Fibroblast of skin of right quadriceps (primary cell): Measurements from ENCODE around the gene PKD1.
A peak's percentile ranks its signal among the peaks of the same experiment; 100 is the strongest.
"Not testable (repeated sequence)": the region's sequence is repeated elsewhere in the genome, so short reads cannot be mapped to it uniquely, and the experiment has no call there.

Source experiments
- DNase-seq: peaks from one replicate; pipeline ENCODE4 v3.0.0-alpha.2; 2013

PKD1 gene

GRCh38 chr16:2149630-2150417, 14.1 kb upstream of the PKD1 start:
- DNase-seq, result no peak

- no peak for DNase-seq
These were observed 13.3 kb upstream of the PKD1 start for GRCh38 chr16:2148714-2149629.

DNA sequence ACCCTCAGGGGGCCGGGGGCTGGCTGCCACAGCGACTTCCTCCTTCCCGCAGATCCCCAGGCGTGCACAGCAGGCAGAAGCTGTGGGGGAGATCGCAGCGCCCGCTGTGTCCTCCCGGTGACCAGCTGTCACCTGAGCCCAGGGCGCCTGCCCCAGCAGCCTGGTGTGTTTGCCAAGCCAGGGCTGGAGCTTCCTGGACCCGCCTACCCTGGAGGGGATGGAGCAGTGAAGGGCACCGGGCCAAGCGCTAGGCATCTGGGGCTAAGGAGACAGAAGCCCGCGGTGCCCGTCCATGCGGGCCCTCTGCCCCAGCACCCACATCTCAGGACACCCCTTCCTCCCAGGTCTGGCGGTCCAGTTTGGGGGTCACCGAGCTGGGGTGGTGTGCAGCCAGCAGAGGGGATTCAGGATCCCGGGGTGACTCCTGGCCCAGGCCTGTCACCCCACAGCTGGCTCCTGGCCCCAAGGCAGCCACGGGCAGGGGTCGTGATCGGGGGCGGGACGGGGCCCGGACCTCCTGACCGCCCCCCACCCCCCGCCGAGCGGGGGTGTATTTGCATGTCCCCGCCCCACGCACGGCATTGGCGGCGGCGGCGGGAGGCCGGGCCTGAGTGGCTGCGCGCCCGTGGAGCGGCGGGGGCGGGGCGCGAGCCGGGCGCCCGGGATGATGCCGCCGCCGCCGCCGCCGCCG, 12.4 kb upstream of the PKD1 start, which contains the start of gene RAB26:
RAB26 (plus strand) TSS at position 645 of the 691 bp plus-strand sequence. CDS start 159 bp downstream, outside the sequence.
- peak; percentile 35 for DNase-seq

DNA sequence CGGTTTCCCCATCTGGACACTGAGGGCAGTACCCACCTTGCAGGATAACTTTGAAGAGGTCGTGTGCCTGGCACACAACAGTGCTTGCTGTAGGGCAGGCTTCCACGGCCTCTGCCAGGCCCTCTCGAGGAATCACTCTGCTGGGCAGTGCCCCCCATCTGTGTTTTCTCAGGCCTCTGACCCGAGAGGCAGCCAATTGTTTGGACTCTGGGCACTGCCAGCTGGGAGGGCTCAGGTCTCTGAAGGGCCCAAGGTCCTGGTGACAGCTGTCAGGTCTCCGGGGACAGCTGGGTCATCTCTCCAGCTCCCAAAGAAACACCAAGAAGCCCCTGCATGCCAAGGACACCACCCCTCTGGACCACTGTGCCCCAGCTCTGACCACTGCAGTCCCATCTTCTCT, 11.7 kb upstream of the PKD1 start:
- DNase-seq, result no peak

- DNase-seq, result no peak
These were observed 10.1 kb upstream of the PKD1 start for GRCh38 chr16:2145843-2146242.

GRCh38 chr16:2143878-2144485, 8.3 kb upstream of the PKD1 start:
- DNase-seq, result no peak

GRCh38 chr16:2142942-2143877, 7.5 kb upstream of the PKD1 start:
- DNase-seq, result no peak

DNA sequence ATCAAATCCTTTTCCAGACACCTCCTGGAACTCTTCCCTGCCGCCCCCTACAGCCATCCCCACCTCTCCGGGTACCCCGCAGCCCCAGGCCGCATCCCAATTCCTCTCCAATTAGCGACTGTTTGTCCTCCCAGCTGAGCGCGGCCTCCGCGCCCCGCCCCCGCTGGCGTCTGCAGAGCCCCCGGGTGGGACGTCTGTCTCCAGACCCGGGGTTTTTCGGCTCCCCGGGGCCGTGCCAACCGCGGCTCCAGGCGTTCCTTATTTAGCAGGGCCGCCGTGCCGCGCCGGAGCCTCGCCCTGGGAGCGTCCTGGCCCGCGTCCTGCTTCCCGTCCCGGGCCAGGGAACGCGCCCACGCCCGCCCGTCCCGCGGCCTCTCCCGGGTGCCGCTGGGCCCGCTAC, 627 bp downstream of the PKD1 start:
- DNase-seq, result not testable (repeated sequence)

DNA sequence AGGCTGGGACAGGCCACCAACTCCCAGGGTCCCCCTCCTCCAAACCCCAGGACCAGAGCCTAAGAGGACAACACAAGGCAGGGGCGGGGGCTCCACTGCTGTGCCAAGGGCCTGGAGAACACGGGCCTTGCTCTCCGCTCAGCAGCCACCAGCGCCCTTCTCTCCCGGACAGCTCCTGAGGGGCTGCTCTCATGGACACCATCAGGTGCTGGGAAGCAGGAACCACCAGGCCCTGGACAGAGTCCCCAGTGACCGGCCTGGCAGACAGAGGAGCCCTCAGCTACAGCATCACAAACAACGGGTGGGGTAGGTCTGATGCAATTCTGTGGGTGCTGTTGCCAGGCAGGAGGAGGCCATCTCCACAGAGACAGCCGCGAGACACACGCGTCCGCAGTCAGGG, 1.9 kb downstream of the PKD1 start:
- DNase-seq, result not testable (repeated sequence)

DNA sequence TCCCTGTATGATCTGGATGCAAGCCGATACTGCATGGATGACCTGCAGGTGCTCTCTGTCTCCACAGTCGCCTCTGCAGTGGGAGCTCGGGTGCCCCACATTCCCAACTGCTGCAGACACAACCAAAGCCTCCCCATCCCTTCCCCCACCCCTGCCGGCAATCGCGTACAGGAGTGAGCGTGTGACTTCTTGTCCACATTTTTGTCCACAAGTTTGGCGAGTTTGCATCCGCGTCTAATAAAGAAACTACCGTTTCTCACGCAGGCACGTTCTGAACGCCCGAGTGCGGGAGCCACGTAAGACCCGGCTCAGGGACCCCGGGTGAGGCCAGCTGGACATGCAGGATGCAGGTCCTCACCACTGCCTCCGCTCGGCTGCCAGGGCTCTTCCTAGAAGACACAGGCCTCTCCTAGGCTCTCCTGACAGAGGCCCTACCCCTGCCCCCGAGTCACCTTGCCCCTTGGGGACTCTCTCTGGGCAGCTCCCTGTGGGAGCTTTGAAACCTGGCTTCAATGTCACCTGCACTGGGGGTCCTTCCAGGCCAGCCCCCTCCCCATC, 5.7 kb downstream of the PKD1 start:
- DNase-seq, result not testable (repeated sequence)

DNA sequence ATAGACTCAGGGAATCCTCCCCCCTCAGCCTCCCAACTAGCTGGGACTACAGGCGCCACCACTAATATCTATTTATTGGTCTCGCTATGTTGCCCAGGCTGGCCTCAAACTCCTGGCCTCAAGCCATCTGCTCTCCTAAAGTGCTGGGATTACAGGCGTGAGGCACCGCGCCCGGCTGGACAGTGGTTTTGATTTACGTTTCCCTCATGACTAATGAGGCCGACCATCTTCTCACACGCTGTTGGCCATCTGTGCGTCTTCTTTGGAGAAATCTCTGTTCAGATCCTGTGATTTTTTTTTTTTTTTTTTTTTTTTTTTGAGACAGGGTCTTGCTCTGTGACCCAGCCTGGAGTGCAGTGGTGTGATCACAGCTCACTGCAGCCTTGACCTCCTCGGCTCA, 6.4 kb downstream of the PKD1 start:
- peak; percentile 34 for DNase-seq

- DNase-seq, result peak; percentile 70
These were observed 7.9 kb downstream of the PKD1 start for GRCh38 chr16:2127630-2128280.

DNA sequence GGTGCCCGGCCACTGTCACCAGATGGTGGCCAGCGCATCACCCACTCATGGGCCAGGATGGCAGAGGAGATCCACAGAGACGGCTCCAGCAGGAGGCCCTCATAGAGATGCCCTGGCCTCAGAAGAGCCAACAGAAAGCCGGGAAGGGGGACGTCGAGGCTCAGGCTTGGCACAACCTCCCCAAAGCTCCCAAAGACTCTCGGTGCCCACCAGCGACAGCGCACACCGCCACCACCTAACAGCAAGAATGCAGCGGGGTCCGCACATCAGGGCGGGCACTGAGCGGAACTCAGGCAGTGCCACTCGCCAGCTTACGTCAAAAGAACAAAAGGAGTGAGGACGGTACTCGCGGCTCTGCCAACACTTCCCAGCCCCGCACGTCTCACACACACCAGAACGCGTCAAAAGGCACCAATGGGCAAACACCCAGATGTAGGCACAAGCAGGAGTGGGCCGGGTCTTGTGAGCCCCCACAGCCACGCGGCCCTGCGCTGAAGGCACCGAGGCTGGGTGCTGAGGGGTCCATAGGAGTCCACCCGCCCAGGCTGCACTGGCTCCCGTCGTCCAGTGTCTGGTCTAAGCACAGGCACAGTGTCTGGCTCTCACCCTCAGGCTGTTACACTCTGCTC, 8.7 kb downstream of the PKD1 start:
- not testable (repeated sequence) for DNase-seq

DNA sequence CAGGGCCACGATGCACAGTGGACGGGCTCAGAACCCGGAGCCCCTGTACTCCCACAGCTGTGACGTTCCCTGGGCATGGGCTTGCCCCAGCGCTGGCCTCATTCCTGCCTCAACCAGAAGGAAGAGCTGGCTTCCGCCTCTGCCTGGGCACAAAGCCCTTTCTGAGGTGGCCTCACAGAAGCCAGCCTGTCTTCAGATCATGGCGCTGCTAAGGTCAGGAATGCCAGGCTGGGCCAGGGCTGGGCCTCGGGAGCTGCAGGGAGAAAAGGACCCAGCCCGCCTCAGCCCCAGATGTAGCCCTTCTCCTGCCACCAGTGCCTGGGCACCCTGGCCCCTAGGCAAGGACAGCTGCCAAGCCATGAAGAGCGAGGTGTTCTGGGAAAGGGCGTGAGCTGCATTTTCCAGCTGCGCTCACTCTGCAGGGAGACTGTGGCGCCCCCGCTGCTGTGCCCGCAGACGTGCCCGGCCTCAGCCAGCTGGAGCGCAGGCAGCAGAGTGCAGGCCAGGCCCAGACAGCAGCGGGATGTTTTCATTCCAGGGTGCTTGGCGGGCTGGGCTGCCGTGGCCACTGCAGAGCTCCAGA, 9.4 kb downstream of the PKD1 start:
- peak; percentile 17 for DNase-seq

DNA sequence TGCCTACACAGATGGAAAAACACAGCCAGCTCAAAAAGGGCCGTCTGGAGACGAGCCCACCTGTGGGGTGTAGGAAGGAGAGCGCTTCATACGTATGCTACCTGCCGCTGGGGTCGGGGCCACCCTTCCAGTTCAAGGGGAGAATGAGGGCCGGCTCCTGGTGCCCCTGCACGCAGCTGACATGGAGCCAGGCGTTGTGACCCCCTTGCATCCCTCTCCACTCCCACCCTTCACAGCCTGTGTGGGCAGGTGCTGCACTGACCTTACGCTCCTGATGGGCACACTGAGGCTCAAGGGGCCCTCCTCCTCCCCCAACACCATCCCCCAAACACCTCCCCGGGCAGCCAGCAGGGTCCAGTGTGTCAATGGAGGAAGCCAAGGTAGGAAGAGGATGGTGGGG, 10.1 kb downstream of the PKD1 start:
- not testable (repeated sequence) for DNase-seq

- peak; percentile 86 for DNase-seq
These were observed 10.8 kb downstream of the PKD1 start for GRCh38 chr16:2124694-2125444.

DNA sequence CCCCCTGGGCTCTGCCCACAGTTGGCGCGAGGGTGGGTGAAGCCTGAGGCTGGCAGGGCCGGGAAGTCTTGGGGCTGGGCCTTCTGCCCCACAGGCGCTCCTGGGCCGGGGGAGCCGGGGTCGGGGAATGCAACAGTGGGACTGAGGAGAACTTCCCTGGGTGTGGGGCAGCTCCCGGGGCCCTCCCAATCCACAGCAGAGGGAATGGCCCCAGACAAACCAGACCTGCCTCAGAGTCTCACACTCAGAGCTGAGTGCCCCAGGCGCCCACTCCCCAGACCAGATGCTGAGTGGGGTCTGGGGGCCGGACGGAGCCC, 11.4 kb downstream of the PKD1 start:
- not testable (repeated sequence) for DNase-seq

DNA sequence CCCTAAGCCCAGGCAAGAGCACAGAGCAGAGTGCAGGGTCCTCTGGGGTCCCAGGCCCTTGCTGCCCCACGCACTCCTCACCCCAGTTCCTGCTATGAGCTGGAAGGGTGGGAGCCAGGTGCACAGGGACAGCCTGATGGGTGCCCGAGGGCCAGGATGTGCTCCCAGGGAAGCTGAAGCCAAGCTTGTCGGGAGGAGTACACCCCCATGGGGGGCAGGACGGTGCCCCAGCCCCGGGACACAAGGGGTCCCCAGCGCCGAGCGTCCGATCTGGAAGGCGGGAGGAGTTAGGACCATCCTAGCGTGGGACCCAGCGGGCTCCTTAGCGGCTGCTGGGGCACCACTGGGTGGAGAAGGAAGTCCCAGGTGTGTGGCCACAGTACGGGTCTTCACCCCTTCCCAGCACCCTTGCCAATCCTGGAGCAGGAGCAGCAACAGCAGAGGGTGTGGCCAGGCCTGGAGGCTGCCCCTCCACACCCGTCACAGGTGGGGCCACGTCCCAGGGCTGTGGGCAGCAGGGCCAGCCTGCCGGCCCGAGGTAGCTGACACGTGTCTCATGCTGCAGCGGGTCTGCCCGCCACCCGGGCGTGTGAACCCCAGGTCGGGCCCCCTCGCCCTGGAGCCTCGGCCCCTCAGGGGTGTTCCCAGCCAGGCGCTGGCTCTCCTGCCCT, 11.9 kb downstream of the PKD1 start:
- not testable (repeated sequence) for DNase-seq
